ENCODE measurements around the gene RBMX2.
"Not testable (repeated sequence)": the region's sequence is repeated elsewhere in the genome, so short reads cannot be mapped to it uniquely, and the experiment has no call there.

Gene RBMX2

GRCh38 chrX:130401415-130402207 lies at the start of gene RBMX2:
RBMX2 (plus strand) TSS chrX:130401987; CDS start chrX:130402033, 46 bp downstream.
- Histone ChIP-seq H3K36me3 (ENCODE audit: insufficient read depth, low read length) (no peaks in the 10 kb centered on the region), H3K79me2 (ENCODE audit: control insufficient read depth, insufficient read depth, low read length, unreplicated experiment) (peaks cover 20% of the 10 kb centered on the region), H3K27me3 (ENCODE audit: insufficient read depth, low read length) (no peaks in the 10 kb centered on the region; the same call in 1 of the 2 replicates), H3K4me3 (ENCODE audit: low read depth, low read length) (peak within 1 kb of the TSS; percentile 93), H2AFZ (ENCODE audit: low read length, unreplicated experiment) (peak within 1 kb of the TSS; percentile 92), H3K4me1 (ENCODE audit: control insufficient read depth, insufficient read depth, low read length, unreplicated experiment) (peaks cover 3% of the 10 kb centered on the region), H3K27ac (ENCODE audit: low read depth, low read length) (0 out of 2 replicates have a peak within 1 kb of the TSS, but pooled peaks have one; percentile 19)

GRCh38 chrX:130352050-130352449 lies 49.7 kb upstream of the RBMX2 start:
- not testable (repeated sequence) for H3K27me3 ChIP-seq (ENCODE audit: insufficient read depth, low read length); H3K4me3 ChIP-seq (ENCODE audit: low read depth, low read length); H3K4me1 ChIP-seq (ENCODE audit: control insufficient read depth, insufficient read depth, low read length, unreplicated experiment); H3K27ac ChIP-seq (ENCODE audit: low read depth, low read length); H3K79me2 ChIP-seq (ENCODE audit: control insufficient read depth, insufficient read depth, low read length, unreplicated experiment); H2AFZ ChIP-seq (ENCODE audit: low read length, unreplicated experiment); H3K36me3 ChIP-seq (ENCODE audit: insufficient read depth, low read length)

GRCh38 chrX:130376077-130376476 lies 25.7 kb upstream of the RBMX2 start:
- Histone ChIP-seq H2AFZ (ENCODE audit: low read length, unreplicated experiment) (no peak overlapping the region), H3K79me2 (ENCODE audit: control insufficient read depth, insufficient read depth, low read length, unreplicated experiment) (no peaks in the 10 kb centered on the region), H3K36me3 (ENCODE audit: insufficient read depth, low read length) (no peaks in the 10 kb centered on the region), H3K27me3 (ENCODE audit: insufficient read depth, low read length) (no peaks in the 10 kb centered on the region), H3K4me3 (ENCODE audit: low read depth, low read length) (no peak overlapping the region), H3K4me1 (ENCODE audit: control insufficient read depth, insufficient read depth, low read length, unreplicated experiment) (no peaks in the 10 kb centered on the region), H3K27ac (ENCODE audit: low read depth, low read length) (no peak overlapping the region)

DNA sequence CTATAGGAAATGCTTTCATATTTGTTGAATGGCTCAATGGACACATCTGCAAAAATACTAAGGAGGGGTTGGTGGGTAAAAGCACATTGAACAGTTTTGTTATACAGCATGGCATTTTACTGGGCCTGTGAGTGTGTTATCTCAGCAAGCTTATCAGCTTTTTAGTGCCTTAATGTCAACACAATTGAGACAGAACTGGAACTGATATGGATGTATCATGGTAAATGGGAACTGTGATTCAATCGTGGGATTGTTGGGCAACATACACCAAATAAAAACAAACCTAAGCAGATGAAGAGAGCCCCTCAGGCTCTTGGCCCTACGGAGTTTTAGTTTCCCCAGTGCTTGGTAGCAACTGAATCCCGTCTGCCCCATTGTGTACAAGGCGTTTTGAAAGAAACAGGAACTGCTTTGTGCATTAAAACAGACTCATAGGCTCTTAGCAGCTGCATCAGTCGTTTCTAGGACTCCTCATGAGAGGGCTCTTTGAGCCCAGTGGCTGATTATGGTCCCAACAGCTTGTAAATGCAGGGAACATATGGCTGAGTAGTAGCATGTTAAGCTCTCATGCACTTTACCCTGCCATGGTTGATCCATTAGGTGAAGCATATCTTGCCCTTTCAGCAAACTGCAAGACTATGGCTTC lies 23.6 kb upstream of the RBMX2 start:
- Histone ChIP-seq H3K27ac (ENCODE audit: low read depth, low read length) (no peak overlapping the region), H3K4me1 (ENCODE audit: control insufficient read depth, insufficient read depth, low read length, unreplicated experiment) (no peaks in the 10 kb centered on the region), H3K27me3 (ENCODE audit: insufficient read depth, low read length) (no peaks in the 10 kb centered on the region), H3K79me2 (ENCODE audit: control insufficient read depth, insufficient read depth, low read length, unreplicated experiment) (no peaks in the 10 kb centered on the region), H2AFZ (ENCODE audit: low read length, unreplicated experiment) (no peak overlapping the region), H3K4me3 (ENCODE audit: low read depth, low read length) (no peak overlapping the region), H3K36me3 (ENCODE audit: insufficient read depth, low read length) (no peaks in the 10 kb centered on the region)

- Histone ChIP-seq H3K79me2 (ENCODE audit: control insufficient read depth, insufficient read depth, low read length, unreplicated experiment) (no peaks in the 10 kb centered on the region), H3K4me3 (ENCODE audit: low read depth, low read length) (no peak within 1 kb of the TSS), H3K4me1 (ENCODE audit: control insufficient read depth, insufficient read depth, low read length, unreplicated experiment) (no peaks in the 10 kb centered on the region), H3K27ac (ENCODE audit: low read depth, low read length) (no peak within 1 kb of the TSS), H3K27me3 (ENCODE audit: insufficient read depth, low read length) (no peaks in the 10 kb centered on the region), H2AFZ (ENCODE audit: low read length, unreplicated experiment) (no peak within 1 kb of the TSS), H3K36me3 (ENCODE audit: insufficient read depth, low read length) (no peaks in the 10 kb centered on the region)
These were observed 16.3 kb upstream of the RBMX2 start, which contains the start of gene GPR119 for GRCh38 chrX:130385520-130385919. GPR119 (minus strand) TSS chrX:130385674; CDS start chrX:130385447, 227 bp downstream.

- Histone ChIP-seq H3K27ac (ENCODE audit: low read depth, low read length) (no peak overlapping the region), H3K79me2 (ENCODE audit: control insufficient read depth, insufficient read depth, low read length, unreplicated experiment) (no peaks in the 10 kb centered on the region), H3K4me3 (ENCODE audit: low read depth, low read length) (no peak overlapping the region), H3K36me3 (ENCODE audit: insufficient read depth, low read length) (no peaks in the 10 kb centered on the region), H2AFZ (ENCODE audit: low read length, unreplicated experiment) (no peak overlapping the region), H3K27me3 (ENCODE audit: insufficient read depth, low read length) (no peaks in the 10 kb centered on the region), H3K4me1 (ENCODE audit: control insufficient read depth, insufficient read depth, low read length, unreplicated experiment) (no peaks in the 10 kb centered on the region)
These were observed 15.4 kb upstream of the RBMX2 start for GRCh38 chrX:130386408-130386808.

- Histone ChIP-seq H3K36me3 (ENCODE audit: insufficient read depth, low read length) (no peaks in the 10 kb centered on the region), H2AFZ (ENCODE audit: low read length, unreplicated experiment) (no peak overlapping the region), H3K79me2 (ENCODE audit: control insufficient read depth, insufficient read depth, low read length, unreplicated experiment) (no peaks in the 10 kb centered on the region), H3K27ac (ENCODE audit: low read depth, low read length) (no peak overlapping the region), H3K4me3 (ENCODE audit: low read depth, low read length) (no peak overlapping the region), H3K4me1 (ENCODE audit: control insufficient read depth, insufficient read depth, low read length, unreplicated experiment) (no peaks in the 10 kb centered on the region), H3K27me3 (ENCODE audit: insufficient read depth, low read length) (peaks cover 4% of the 10 kb centered on the region)
These were observed 8.2 kb upstream of the RBMX2 start for GRCh38 chrX:130393451-130394074.

DNA sequence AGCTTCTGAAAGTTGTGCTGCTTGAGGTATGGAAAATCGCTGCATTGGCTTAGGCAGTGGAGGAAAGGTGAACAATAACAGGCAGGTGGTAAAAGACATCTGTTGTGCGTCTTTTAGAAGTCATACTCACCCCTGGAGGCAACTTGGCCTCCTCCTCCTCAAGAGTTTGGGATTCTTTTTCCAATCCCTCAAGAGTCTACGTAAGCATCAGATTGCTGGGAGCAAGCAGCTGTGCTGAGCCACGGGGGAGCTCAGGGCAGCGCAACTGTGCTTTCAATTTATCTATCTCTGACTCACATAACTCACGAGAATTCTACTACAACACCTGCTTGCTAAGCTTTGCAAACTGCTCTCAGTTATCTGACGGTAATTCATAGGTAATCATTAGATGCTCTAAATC lies 6.4 kb upstream of the RBMX2 start:
- Histone ChIP-seq H3K4me1 (ENCODE audit: control insufficient read depth, insufficient read depth, low read length, unreplicated experiment) (no peaks in the 10 kb centered on the region), H3K27me3 (ENCODE audit: insufficient read depth, low read length) (peaks cover 4% of the 10 kb centered on the region), H3K27ac (ENCODE audit: low read depth, low read length) (no peak overlapping the region), H3K36me3 (ENCODE audit: insufficient read depth, low read length) (no peaks in the 10 kb centered on the region), H3K79me2 (ENCODE audit: control insufficient read depth, insufficient read depth, low read length, unreplicated experiment) (no peaks in the 10 kb centered on the region), H3K4me3 (ENCODE audit: low read depth, low read length) (no peak overlapping the region), H2AFZ (ENCODE audit: low read length, unreplicated experiment) (no peak overlapping the region)

DNA sequence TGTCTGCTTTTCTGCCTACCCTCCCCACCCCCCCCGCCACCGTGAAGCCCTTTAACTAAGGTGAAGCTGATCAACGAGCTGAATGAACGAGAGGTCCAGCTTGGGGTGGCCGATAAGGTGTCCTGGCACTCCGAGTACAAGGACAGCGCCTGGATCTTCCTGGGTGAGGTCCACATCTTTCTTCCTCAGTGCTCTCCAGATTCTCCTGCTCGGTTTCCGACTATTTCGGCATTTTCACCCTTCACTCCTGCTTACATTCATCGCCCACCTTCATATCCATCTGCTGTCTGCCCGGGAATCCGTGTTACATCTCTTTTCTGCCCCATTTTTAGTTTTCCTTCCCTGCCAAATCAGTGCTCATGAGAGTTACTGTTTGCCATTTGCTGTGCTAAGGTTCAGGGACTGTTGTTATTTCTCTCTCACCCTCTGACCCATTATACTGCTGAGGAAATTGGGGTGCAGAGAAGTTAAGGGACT lies 459 bp downstream of the RBMX2 start:
- Histone ChIP-seq H3K4me3 (ENCODE audit: low read depth, low read length) (peak overlapping the region; percentile 93), H3K79me2 (ENCODE audit: control insufficient read depth, insufficient read depth, low read length, unreplicated experiment) (peaks cover 20% of the 10 kb centered on the region), H3K36me3 (ENCODE audit: insufficient read depth, low read length) (no peaks in the 10 kb centered on the region), H2AFZ (ENCODE audit: low read length, unreplicated experiment) (peak overlapping the region; percentile 38), H3K27ac (ENCODE audit: low read depth, low read length) (no peak overlapping the region), H3K4me1 (ENCODE audit: control insufficient read depth, insufficient read depth, low read length, unreplicated experiment) (peaks cover 3% of the 10 kb centered on the region), H3K27me3 (ENCODE audit: insufficient read depth, low read length) (no peaks in the 10 kb centered on the region; the same call in 1 of the 2 replicates)

DNA sequence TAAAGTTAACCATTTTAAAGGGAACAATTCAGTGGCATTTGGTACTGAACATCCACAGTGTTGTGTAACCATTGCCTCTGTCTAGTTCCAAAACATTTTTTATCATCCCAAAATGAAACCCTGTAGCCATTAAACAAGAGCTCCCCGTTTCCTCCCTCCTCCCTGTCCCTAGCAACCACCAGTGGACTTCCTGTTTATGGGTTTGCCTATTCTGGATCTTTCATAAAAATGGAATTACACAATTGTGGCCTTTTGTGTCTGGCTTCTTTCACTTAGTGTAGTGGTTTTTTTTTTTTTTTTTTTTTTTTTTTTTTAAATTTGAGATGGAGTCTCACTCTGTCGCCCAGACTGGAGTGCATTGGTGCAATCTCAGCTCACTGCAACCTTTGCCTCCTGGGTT lies 11.6 kb downstream of the RBMX2 start:
- Histone ChIP-seq H3K27me3 (ENCODE audit: insufficient read depth, low read length) (no peaks in the 10 kb centered on the region), H3K79me2 (ENCODE audit: control insufficient read depth, insufficient read depth, low read length, unreplicated experiment) (no peaks in the 10 kb centered on the region), H3K4me3 (ENCODE audit: low read depth, low read length) (no peak overlapping the region), H3K27ac (ENCODE audit: low read depth, low read length) (no peak overlapping the region), H3K36me3 (ENCODE audit: insufficient read depth, low read length) (no peaks in the 10 kb centered on the region), H2AFZ (ENCODE audit: low read length, unreplicated experiment) (no peak overlapping the region), H3K4me1 (ENCODE audit: control insufficient read depth, insufficient read depth, low read length, unreplicated experiment) (no peaks in the 10 kb centered on the region)
